Adrenal gland (tissue), 5 donors: Measurements from ENCODE around the gene THADA.

ENCODE experiments used
- CTCF ChIP-seq, 6 experiments: fragments of 450-650 bp in 4 of 6; fragments of 200-600 bp in 2 of 6; sonication (generic) in 1 of 6; IDR thresholded peaks; 1 replicate in 5 of 6; 2 replicates in 1 of 6; pipeline versions ENCODE4 v1.5.1 to v1.8.0; 2016 to 2021; ENCODE audit warnings: antibody characterized with exemption in 6 of 6, mild to moderate bottlenecking in 2 of 6, moderate library complexity in 1 of 6
- POLR2A ChIP-seq, 2 donors: fragments of 450-650 bp; IDR thresholded peaks; one replicate each; pipeline ENCODE4 v1.6.1; 2017; ENCODE audit warnings: antibody characterized with exemption in 2 of 2, mild to moderate bottlenecking in 2 of 2, moderate library complexity in 1 of 2
- donor health status: DM: no; HTN: no; CAD: no.

- TF ChIP-seq CTCF (IDR thresholded peaks at IDR 0.05) (no peak), POLR2A (IDR thresholded peaks at IDR 0.05) (no peak)
Measured at GRCh38 chr2:43246641-43247040, 349.2 kb downstream of the THADA start.
